CD4-positive, CD25-positive, alpha-beta regulatory T cell (primary cell): ENCODE measurements around the gene PLG. TPM values are rescaled to one million over a fixed set of nuclear protein-coding genes. Genes with fewer than 3 reads are reported as not detected.
"Not testable (repeated sequence)": the region's sequence is repeated elsewhere in the genome, so short reads cannot be mapped to it uniquely, and the experiment has no call there.

Experiments used
- ATAC-seq, 2 donors: fragments of 150-1000 bp; cut with Tn5 transposase; one replicate each; pipeline ENCODE4 v1.10.0; 2021; ENCODE audit warnings: low read depth in 2 of 2, moderate number of reproducible peaks in 2 of 2, moderate library complexity in 1 of 2
- DNase-seq, 3 donors: peaks; one replicate each; pipeline versions ENCODE4 v3.0.0 to v3.0.0-alpha.2; 2012 to 2022; ENCODE audit warnings: mixed read lengths in 1 of 3
- H3K27ac ChIP-seq: one replicate; pipeline ENCODE4 v1.7.0; 2013; ENCODE audit warnings: mild to moderate bottlenecking, low read length; ENCODE audit not compliant: insufficient read depth, poor library complexity, severe bottlenecking
- H3K27me3 ChIP-seq: one replicate; pipeline ENCODE4 v1.7.0; 2013; ENCODE audit warnings: low read length; ENCODE audit not compliant: control insufficient read depth, insufficient read depth
- H3K36me3 ChIP-seq: one replicate; pipeline ENCODE4 v1.7.0; 2013; ENCODE audit warnings: mild to moderate bottlenecking, low read length, moderate library complexity; ENCODE audit not compliant: control insufficient read depth, insufficient read depth
- H3K4me1 ChIP-seq: 2 replicates; pipeline ENCODE4 v1.7.0; 2013; ENCODE audit warnings: mild to moderate bottlenecking, low read length; ENCODE audit not compliant: insufficient read depth, control insufficient read depth, poor library complexity, severe bottlenecking
- H3K4me3 ChIP-seq: one replicate; pipeline ENCODE4 v1.7.0; 2013; ENCODE audit warnings: low read depth, mild to moderate bottlenecking, low read length, moderate library complexity
- H3K9me3 ChIP-seq, 2 experiments: 1 replicate in 1 of 2; 2 replicates in 1 of 2; pipeline ENCODE4 v1.7.0; 2013; ENCODE audit warnings: low read length in 2 of 2, mild to moderate bottlenecking in 1 of 2, moderate library complexity in 1 of 2; ENCODE audit not compliant: control insufficient read depth in 2 of 2
- H3K27ac Mint-ChIP-seq, 3 donors: one replicate each; pipeline ENCODE4 v1.8.0; 2020 to 2022; ENCODE audit warnings: mild to moderate bottlenecking in 3 of 3, mixed read lengths in 3 of 3, moderate library complexity in 2 of 3
- H3K27me3 Mint-ChIP-seq: one replicate; pipeline ENCODE4 v1.8.0; 2022; ENCODE audit warnings: mild to moderate bottlenecking, mixed read lengths
- H3K36me3 Mint-ChIP-seq: one replicate; pipeline ENCODE4 v1.8.0; 2020; ENCODE audit warnings: mixed read lengths
- H3K4me1 Mint-ChIP-seq, 4 donors: one replicate each; pipeline ENCODE4 v1.8.0; 2020 to 2022; ENCODE audit warnings: mixed read lengths in 4 of 4, mild to moderate bottlenecking in 1 of 4
- H3K4me3 Mint-ChIP-seq, 4 donors: one replicate each; pipeline ENCODE4 v1.8.0; 2020 to 2022; ENCODE audit warnings: mild to moderate bottlenecking in 4 of 4, mixed read lengths in 4 of 4, moderate library complexity in 3 of 4
- H3K9me3 Mint-ChIP-seq, 7 donors: one replicate each; pipeline ENCODE4 v1.8.0; 2020 to 2022; ENCODE audit warnings: mixed read lengths in 7 of 7, mild to moderate bottlenecking in 3 of 7, moderate library complexity in 2 of 7
- polyA plus RNA-seq, 4 donors: library from polyadenylated mRNA; unstranded; fragments of 300-500 nt; fragmentation: Illumina TruSeq; gene quantifications; one replicate each; pipeline ENCODE4 v1.2.3, GENCODE V29; 2021
- total RNA-seq: library from RNA; stranded (reverse); gene quantifications from one replicate; pipeline ENCODE4 v1.2.3, GENCODE V29; 2022

Gene PLG
- total and polyA plus RNA-seq, 5 donors from 2014 or later: not detected

- H3K4me1 ChIP-seq: no peaks in the 10 kb centered on the region
- no peaks in the 10 kb centered on the region for H3K9me3 ChIP-seq
- H3K27me3 Mint-ChIP-seq: peaks cover 8% of the 10 kb centered on the region
- no peak overlapping the region for H3K27ac ChIP-seq
- H3K27ac Mint-ChIP-seq: no peak overlapping the region
- no peak overlapping the region for H3K4me3 ChIP-seq
- peaks cover 0 to 8% (median 0%) of the 10 kb centered on the region in 7 donors for H3K9me3 Mint-ChIP-seq
- no peak overlapping the region for H3K4me3 Mint-ChIP-seq
- no peaks in the 10 kb centered on the region for H3K4me1 Mint-ChIP-seq
- no peaks in the 10 kb centered on the region for H3K36me3 ChIP-seq
- H3K36me3 Mint-ChIP-seq: no peaks in the 10 kb centered on the region
- no peaks in the 10 kb centered on the region for H3K27me3 ChIP-seq
- DNase-seq: no peak
- ATAC-seq: no peak
Measured at GRCh38 chr6:160690458-160690857, 11.6 kb upstream of the PLG start.

- Mint-ChIP-seq H3K27ac (no peak overlapping the region), H3K36me3 (no peaks in the 10 kb centered on the region), H3K27me3 (peaks cover 11% of the 10 kb centered on the region), H3K4me3 (no peak overlapping the region), H3K4me1 (no peaks in the 10 kb centered on the region), H3K9me3 (peaks cover 0 to 6% (median 2%) of the 10 kb centered on the region in 7 donors)
- no peak for ATAC-seq
- Histone ChIP-seq H3K4me3 (no peak overlapping the region), H3K36me3 (no peaks in the 10 kb centered on the region), H3K9me3 (no peaks in the 10 kb centered on the region), H3K4me1 (no peaks in the 10 kb centered on the region), H3K27me3 (no peaks in the 10 kb centered on the region), H3K27ac (no peak overlapping the region)
- no peak for DNase-seq
Measured at GRCh38 chr6:160691617-160692016, 10.4 kb upstream of the PLG start.

GRCh38 chr6:160692369-160692959 is 9.6 kb upstream of the PLG start:
- no peaks in the 10 kb centered on the region for H3K36me3 Mint-ChIP-seq
- no peak overlapping the region for H3K4me3 Mint-ChIP-seq
- H3K4me1 Mint-ChIP-seq: no peaks in the 10 kb centered on the region
- H3K27me3 ChIP-seq: no peaks in the 10 kb centered on the region
- H3K9me3 Mint-ChIP-seq: peaks cover 0 to 6% (median 2%) of the 10 kb centered on the region in 7 donors
- no peak overlapping the region for H3K27ac ChIP-seq
- H3K36me3 ChIP-seq: no peaks in the 10 kb centered on the region
- H3K4me1 ChIP-seq: no peaks in the 10 kb centered on the region
- no peak overlapping the region for H3K4me3 ChIP-seq
- peaks cover 11% of the 10 kb centered on the region for H3K27me3 Mint-ChIP-seq
- no peaks in the 10 kb centered on the region for H3K9me3 ChIP-seq
- no peak overlapping the region for H3K27ac Mint-ChIP-seq
- DNase-seq: no peak
- no peak for ATAC-seq

GRCh38 chr6:160695025-160695424 is 7.0 kb upstream of the PLG start:
- H3K27me3 Mint-ChIP-seq: peaks cover 11% of the 10 kb centered on the region

GRCh38 chr6:160695622-160696021 is 6.4 kb upstream of the PLG start:
- H3K9me3 ChIP-seq, H3K36me3 Mint-ChIP-seq, H3K9me3 Mint-ChIP-seq, H3K27me3 ChIP-seq, H3K27ac ChIP-seq, H3K4me3 ChIP-seq, ATAC-seq, DNase-seq, H3K4me1 ChIP-seq, H3K4me3 Mint-ChIP-seq, H3K36me3 ChIP-seq, H3K27ac Mint-ChIP-seq, H3K4me1 Mint-ChIP-seq: not testable (repeated sequence)
- peaks cover 11% of the 10 kb centered on the region for H3K27me3 Mint-ChIP-seq

More at GRCh38 chr6:160695025-160695424, 7.0 kb upstream of the PLG start:
- not testable (repeated sequence) for H3K27ac ChIP-seq, H3K27me3 ChIP-seq, H3K9me3 ChIP-seq, DNase-seq, H3K4me1 ChIP-seq, H3K4me3 ChIP-seq, ATAC-seq, H3K27ac Mint-ChIP-seq, H3K36me3 Mint-ChIP-seq, H3K4me3 Mint-ChIP-seq, H3K36me3 ChIP-seq, H3K9me3 Mint-ChIP-seq, H3K4me1 Mint-ChIP-seq

GRCh38 chr6:160696884-160697283 is 5.2 kb upstream of the PLG start:
- ATAC-seq, H3K9me3 ChIP-seq, H3K36me3 Mint-ChIP-seq, H3K9me3 Mint-ChIP-seq, H3K4me1 Mint-ChIP-seq, H3K36me3 ChIP-seq, H3K27me3 ChIP-seq, H3K27ac Mint-ChIP-seq, H3K27ac ChIP-seq, H3K4me3 ChIP-seq, H3K4me3 Mint-ChIP-seq, H3K4me1 ChIP-seq, DNase-seq: not testable (repeated sequence)
- peaks cover 11% of the 10 kb centered on the region for H3K27me3 Mint-ChIP-seq

- Mint-ChIP-seq H3K9me3 (peaks cover 0 to 4% (median 1%) of the 10 kb centered on the region in 7 donors), H3K27ac (no peak overlapping the region), H3K4me1 (no peaks in the 10 kb centered on the region), H3K4me3 (no peak overlapping the region), H3K36me3 (no peaks in the 10 kb centered on the region), H3K27me3 (peaks cover 8% of the 10 kb centered on the region)
- no peaks in the 10 kb centered on the region for H3K4me1 ChIP-seq
- no peak overlapping the region for H3K27ac ChIP-seq
- H3K27me3 ChIP-seq: no peaks in the 10 kb centered on the region
- H3K9me3 ChIP-seq: no peaks in the 10 kb centered on the region
- H3K4me3 ChIP-seq: no peak overlapping the region
- H3K36me3 ChIP-seq: no peaks in the 10 kb centered on the region
- DNase-seq: no peak
- ATAC-seq: no peak
Measured at GRCh38 chr6:160697826-160698225, 4.2 kb upstream of the PLG start.

GRCh38 chr6:160704688-160705087 is 2.6 kb downstream of the PLG start:
- not testable (repeated sequence) for H3K9me3 ChIP-seq, H3K4me3 ChIP-seq, H3K27ac ChIP-seq, H3K36me3 ChIP-seq, H3K27me3 ChIP-seq, DNase-seq, H3K4me1 Mint-ChIP-seq, H3K4me1 ChIP-seq, ATAC-seq, H3K27ac Mint-ChIP-seq, H3K9me3 Mint-ChIP-seq, H3K27me3 Mint-ChIP-seq, H3K36me3 Mint-ChIP-seq
- peak overlapping the region in 1 of 4 donors; percentile 11 for H3K4me3 Mint-ChIP-seq
